Activated CD8-positive, alpha-beta memory T cell treated with anti-CD3 and anti-CD28 coated beads, Interleukin-2, amount 10 ng/mL, durations not matched to agents 7 days and 5 days (primary cell): Measurements from ENCODE around the gene HDGFL2. TPM values are rescaled to one million over a fixed set of nuclear protein-coding genes. Genes with fewer than 3 reads are reported as not detected.

Experiments used
- ATAC-seq: fragments of 150-1000 bp; cut with Tn5 transposase; one replicate; pipeline ENCODE4 v1.10.0; 2021; ENCODE audit warnings: moderate library complexity
- CTCF ChIA-PET: fragments of 350-600 bp; sonication (Branson Sonifier 250); formaldehyde crosslinking; loops from one replicate; lab custom pipeline; 2021; ENCODE audit warnings: antibody characterized with exemption; lab: Charles Lee
- DNase-seq: peaks from one replicate; pipeline ENCODE4 v3.0.0-alpha.2; 2020
- H3K27ac Mint-ChIP-seq: one replicate; pipeline ENCODE4 v1.8.0; 2021; ENCODE audit warnings: mild to moderate bottlenecking, mixed read lengths
- H3K27me3 Mint-ChIP-seq: one replicate; pipeline ENCODE4 v1.8.0; 2021; ENCODE audit warnings: mixed read lengths
- H3K36me3 Mint-ChIP-seq: one replicate; pipeline ENCODE4 v1.8.0; 2021; ENCODE audit warnings: mild to moderate bottlenecking, mixed read lengths
- H3K4me1 Mint-ChIP-seq: one replicate; pipeline ENCODE4 v1.8.0; 2021; ENCODE audit warnings: mixed read lengths
- H3K4me3 Mint-ChIP-seq: one replicate; pipeline ENCODE4 v1.8.0; 2021; ENCODE audit warnings: mild to moderate bottlenecking, moderate library complexity, mixed read lengths
- H3K9me3 Mint-ChIP-seq: one replicate; pipeline ENCODE4 v1.8.0; 2022; ENCODE audit warnings: low read depth, mixed read lengths
- total RNA-seq, 2 experiments: library from RNA; stranded (reverse); gene quantifications; one replicate each; pipeline ENCODE4 v1.2.3, GENCODE V29; 2021

HDGFL2 gene
- total RNA-seq, 2 experiments from 2014 or later, result 57.8 to 60.2 TPM

GRCh38 chr19:4513248-4513647 is 41.2 kb downstream of the HDGFL2 start:
- Mint-ChIP-seq H3K27me3 (no peaks in the 10 kb centered on the region), H3K9me3 (no peaks in the 10 kb centered on the region), H3K4me3 (no peak overlapping the region), H3K36me3 (no peaks in the 10 kb centered on the region), H3K27ac (no peak overlapping the region), H3K4me1 (no peaks in the 10 kb centered on the region)
- CTCF ChIA-PET, result no interaction called here
- ATAC-seq (no peak), DNase-seq (no peak)

- no peaks in the 10 kb centered on the region for H3K9me3 Mint-ChIP-seq
Measured at GRCh38 chr19:4515732-4516131, 43.6 kb downstream of the HDGFL2 start.

GRCh38 chr19:4516199-4516938 is 44.3 kb downstream of the HDGFL2 start:
- CTCF ChIA-PET, result interaction anchor here (2.8 kb wide), 1 partner anchor 8 kb away, joined by 16 read pairs; no protein-coding TSS in a partner anchor
- Mint-ChIP-seq H3K4me1 (no peaks in the 10 kb centered on the region), H3K36me3 (no peaks in the 10 kb centered on the region), H3K4me3 (no peak overlapping the region), H3K27me3 (no peaks in the 10 kb centered on the region), H3K9me3 (no peaks in the 10 kb centered on the region), H3K27ac (no peak overlapping the region)
- no peak for DNase-seq
- no peak for ATAC-seq

More at GRCh38 chr19:4515732-4516131, 43.6 kb downstream of the HDGFL2 start:
- H3K27me3 Mint-ChIP-seq, result no peaks in the 10 kb centered on the region
- no peaks in the 10 kb centered on the region for H3K36me3 Mint-ChIP-seq
- H3K4me1 Mint-ChIP-seq, result no peaks in the 10 kb centered on the region
- CTCF ChIA-PET, result interaction anchor here (2.8 kb wide), 1 partner anchor 9 kb away, joined by 16 read pairs; no protein-coding TSS in a partner anchor
- DNase-seq, result no peak
- ATAC-seq, result no peak
- no peak overlapping the region for H3K27ac Mint-ChIP-seq
- H3K4me3 Mint-ChIP-seq, result no peak overlapping the region

- ATAC-seq (no peak), DNase-seq (no peak)
- Mint-ChIP-seq H3K9me3 (no peaks in the 10 kb centered on the region), H3K4me3 (no peak overlapping the region), H3K27me3 (no peaks in the 10 kb centered on the region), H3K4me1 (no peaks in the 10 kb centered on the region), H3K27ac (no peak overlapping the region), H3K36me3 (no peaks in the 10 kb centered on the region)
- CTCF ChIA-PET, result interaction anchor here (2.8 kb wide), 1 partner anchor 7 kb away, joined by 16 read pairs; no protein-coding TSS in a partner anchor
Measured at GRCh38 chr19:4516939-4517300, 44.8 kb downstream of the HDGFL2 start.

GRCh38 chr19:4517451-4518057 is 45.5 kb downstream of the HDGFL2 start:
- Mint-ChIP-seq H3K27me3 (no peaks in the 10 kb centered on the region), H3K9me3 (no peaks in the 10 kb centered on the region), H3K4me1 (no peaks in the 10 kb centered on the region), H3K27ac (no peak overlapping the region), H3K36me3 (no peaks in the 10 kb centered on the region), H3K4me3 (no peak overlapping the region)
- CTCF ChIA-PET, result interaction anchor here (2.8 kb wide), 1 partner anchor 7 kb away, joined by 16 read pairs; no protein-coding TSS in a partner anchor
- no peak for DNase-seq
- ATAC-seq, result no peak

- no peaks in the 10 kb centered on the region for H3K9me3 Mint-ChIP-seq
- no peaks in the 10 kb centered on the region for H3K36me3 Mint-ChIP-seq
- DNase-seq (no peak), ATAC-seq (no peak)
- H3K27me3 Mint-ChIP-seq, result no peaks in the 10 kb centered on the region
- CTCF ChIA-PET, result no interaction called here
- no peak within 1 kb of the TSS for H3K4me3 Mint-ChIP-seq
- H3K27ac Mint-ChIP-seq, result no peak within 1 kb of the TSS
- H3K4me1 Mint-ChIP-seq, result no peaks in the 10 kb centered on the region
Measured at GRCh38 chr19:4518345-4519171, 46.5 kb downstream of the HDGFL2 start, which contains the start of gene PLIN4. Gene PLIN4 (minus strand): TSS chr19:4518486. CDS start chr19:4518272, 214 bp downstream.

- Mint-ChIP-seq H3K27me3 (no peaks in the 10 kb centered on the region), H3K4me3 (no peak overlapping the region), H3K36me3 (no peaks in the 10 kb centered on the region), H3K4me1 (no peaks in the 10 kb centered on the region), H3K27ac (no peak overlapping the region), H3K9me3 (no peaks in the 10 kb centered on the region)
- ATAC-seq, result no peak
- DNase-seq, result no peak
- CTCF ChIA-PET, result no interaction called here
Measured at GRCh38 chr19:4519172-4519496, 47.0 kb downstream of the HDGFL2 start.

- CTCF ChIA-PET, result no interaction called here
- H3K27me3 Mint-ChIP-seq, result no peaks in the 10 kb centered on the region
- ATAC-seq (no peak), DNase-seq (no peak)
- no peaks in the 10 kb centered on the region for H3K9me3 Mint-ChIP-seq
- H3K36me3 Mint-ChIP-seq, result no peaks in the 10 kb centered on the region
- H3K4me3 Mint-ChIP-seq, result no peak overlapping the region
- no peak overlapping the region for H3K27ac Mint-ChIP-seq
- H3K4me1 Mint-ChIP-seq, result no peaks in the 10 kb centered on the region
Measured at GRCh38 chr19:4519521-4520277, 47.6 kb downstream of the HDGFL2 start.

GRCh38 chr19:4521170-4521887 is 49.2 kb downstream of the HDGFL2 start:
- CTCF ChIA-PET, result interaction anchor here (1.0 kb wide), 1 partner anchor 254 kb away, joined by 5 read pairs; no protein-coding TSS in a partner anchor
- DNase-seq, result no peak
- no peaks in the 10 kb centered on the region for H3K36me3 Mint-ChIP-seq
- no peak overlapping the region for H3K27ac Mint-ChIP-seq
- no peaks in the 10 kb centered on the region for H3K4me1 Mint-ChIP-seq
- no peaks in the 10 kb centered on the region for H3K27me3 Mint-ChIP-seq
- ATAC-seq, result no peak
- no peak overlapping the region for H3K4me3 Mint-ChIP-seq
- H3K9me3 Mint-ChIP-seq, result no peaks in the 10 kb centered on the region

GRCh38 chr19:4521888-4522242 is 49.8 kb downstream of the HDGFL2 start:
- Mint-ChIP-seq H3K4me3 (no peak overlapping the region), H3K36me3 (no peaks in the 10 kb centered on the region), H3K9me3 (no peaks in the 10 kb centered on the region), H3K27ac (no peak overlapping the region), H3K4me1 (no peaks in the 10 kb centered on the region), H3K27me3 (no peaks in the 10 kb centered on the region)
- DNase-seq (no peak), ATAC-seq (no peak)
- CTCF ChIA-PET, result interaction anchor here (1.0 kb wide), 1 partner anchor 255 kb away, joined by 5 read pairs; no protein-coding TSS in a partner anchor

GRCh38 chr19:4522291-4523002 is 50.4 kb downstream of the HDGFL2 start:
- CTCF ChIA-PET, result interaction anchor here (0.7 to 5.2 kb wide), 11 partner anchors 13 to 269 kb away, joined by 3 to 48 read pairs (median 4); partner anchors contain the start of genes HDGFL2 and PLIN5
- DNase-seq, result no peak
- H3K4me1 Mint-ChIP-seq, result no peaks in the 10 kb centered on the region
- ATAC-seq, result no peak
- no peak overlapping the region for H3K27ac Mint-ChIP-seq
- H3K4me3 Mint-ChIP-seq, result no peak overlapping the region
- H3K36me3 Mint-ChIP-seq, result no peaks in the 10 kb centered on the region
- H3K27me3 Mint-ChIP-seq, result no peaks in the 10 kb centered on the region
- H3K9me3 Mint-ChIP-seq, result no peaks in the 10 kb centered on the region
